Lower leg skin (tissue), 4 donors: ENCODE data around the gene ELK1. TPM values are rescaled to one million over a fixed set of nuclear protein-coding genes. Genes with fewer than 3 reads are reported as not detected.
"Not testable (repeated sequence)": the region's sequence is repeated elsewhere in the genome, so short reads cannot be mapped to it uniquely, and the experiment has no call there.

Experiments used
- DNase-seq, 2 donors: peaks; one replicate each; pipeline ENCODE4 v3.0.0-alpha.2; 2019; ENCODE audit warnings: low spot score in 2 of 2
- H3K4me3 ChIP-seq: fragments of 200-600 bp; sonication (generic); 2 replicates; pipeline ENCODE4 v1.5.1; 2017; ENCODE audit warnings: mild to moderate bottlenecking, low read depth; ENCODE audit not compliant: poor library complexity, severe bottlenecking
- CTCF ChIP-seq, 3 donors: fragments of 450-650 bp; IDR thresholded peaks; one replicate each; pipeline ENCODE4 v1.5.1; 2016; ENCODE audit warnings: antibody characterized with exemption in 3 of 3, mild to moderate bottlenecking in 3 of 3, moderate library complexity in 2 of 3
- POLR2A ChIP-seq, 2 donors: fragments of 450-650 bp; IDR thresholded peaks; one replicate each; pipeline ENCODE4 v1.6.1; 2016 to 2017; ENCODE audit warnings: antibody characterized with exemption in 2 of 2, mild to moderate bottlenecking in 1 of 2, moderate library complexity in 1 of 2
- WGBS, 2 donors: methylation state at CpG; one replicate each; pipeline ENCODE4 v1.1.5; 2018; 5-methylcytosine and 5-hydroxymethylcytosine counted together
- intact Hi-C: fragments of 100-400 bp; cut with DNase I; formaldehyde crosslinking; loops from one replicate; pipeline ENCODE4 v1.15.0; 2023; ENCODE audit warnings: low total_unique reads
- total RNA-seq, 4 donors: library from RNA; depleted of rRNA; stranded (reverse); fragments of >200 nt; gene quantifications; one replicate each; pipeline ENCODE4 v1.1.0, GENCODE V29; 2016

Gene ELK1
- total RNA-seq, 4 donors from 2014 or later = 19.7 to 28.4 (median 25.5) TPM

GRCh38 chrX:47608130-47608810 lies 42.1 kb downstream of the ELK1 start:
- intact Hi-C loops = no loop called here
- peak in 1 of 2 donors; percentile 78 for DNase-seq
- 51 to 62% methylated on average over 7 to 9 of the region's 9 CpGs for WGBS, 2 donors
- TF ChIP-seq CTCF (IDR thresholded peaks at IDR 0.05) (no peak), POLR2A (IDR thresholded peaks at IDR 0.05) (no peak)
- H3K4me3 ChIP-seq = no peak overlapping the region

GRCh38 chrX:47607091-47607490 lies 43.3 kb downstream of the ELK1 start:
- no peak overlapping the region for H3K4me3 ChIP-seq
- TF ChIP-seq POLR2A (IDR thresholded peaks at IDR 0.05) (no peak), CTCF (IDR thresholded peaks at IDR 0.05) (no peak)
- intact Hi-C loops = no loop called here
- DNase-seq = no peak

- WGBS, 2 donors = 60 to 70% methylated on average over 3 to 9 of the region's 9 CpGs
- H3K4me3 ChIP-seq = no peak overlapping the region
- DNase-seq = peak in 1 of 2 donors; percentile 57
- TF ChIP-seq CTCF (IDR thresholded peaks at IDR 0.05) = no peak
- no peak for TF ChIP-seq POLR2A (IDR thresholded peaks at IDR 0.05)
- intact Hi-C loops = no loop called here
Observed at GRCh38 chrX:47605024-47605423, 45.3 kb downstream of the ELK1 start.

- DNase-seq, H3K4me3 ChIP-seq, intact Hi-C loops: not testable (repeated sequence)
- WGBS, 2 donors = 92 to 97% methylated on average over 4 of the region's 4 CpGs
Observed at GRCh38 chrX:47603125-47603524, 47.2 kb downstream of the ELK1 start.

GRCh38 chrX:47597222-47597621 lies 53.1 kb downstream of the ELK1 start:
- 76 to 93% methylated on average over 3 of the region's 3 CpGs for WGBS, 2 donors
- TF ChIP-seq CTCF (IDR thresholded peaks at IDR 0.05) = no peak
- intact Hi-C loops = no loop called here
- no peak for DNase-seq
- no peak overlapping the region for H3K4me3 ChIP-seq

- intact Hi-C loops = no loop called here
- 61 to 78% methylated on average over 2 of the region's 2 CpGs for WGBS, 2 donors
- H3K4me3 ChIP-seq = no peak overlapping the region
- TF ChIP-seq POLR2A (IDR thresholded peaks at IDR 0.05) = no peak
- TF ChIP-seq CTCF (IDR thresholded peaks at IDR 0.05) = no peak
- no peak for DNase-seq
Observed at GRCh38 chrX:47596256-47596655, 54.1 kb downstream of the ELK1 start.
